Forelimb muscle (tissue), 1 donor: ENCODE results near the gene KCTD16. TPM values are rescaled to one million over a fixed set of nuclear protein-coding genes. Genes with fewer than 3 reads are reported as not detected.

Experiments used
- DNase-seq: peaks from one replicate; pipeline ENCODE4 v3.0.0-alpha.2; 2013; ENCODE audit warnings: low read depth
- polyA plus RNA-seq: library from polyadenylated mRNA; unstranded; fragments of 120-200 nt; gene quantifications from one replicate; pipeline ENCODE4 v1.2.1, GENCODE V29; 2013; ENCODE audit not compliant: insufficient read length

The KCTD16 gene
- polyA plus RNA-seq, 1 donor: 0.10 TPM

DNA sequence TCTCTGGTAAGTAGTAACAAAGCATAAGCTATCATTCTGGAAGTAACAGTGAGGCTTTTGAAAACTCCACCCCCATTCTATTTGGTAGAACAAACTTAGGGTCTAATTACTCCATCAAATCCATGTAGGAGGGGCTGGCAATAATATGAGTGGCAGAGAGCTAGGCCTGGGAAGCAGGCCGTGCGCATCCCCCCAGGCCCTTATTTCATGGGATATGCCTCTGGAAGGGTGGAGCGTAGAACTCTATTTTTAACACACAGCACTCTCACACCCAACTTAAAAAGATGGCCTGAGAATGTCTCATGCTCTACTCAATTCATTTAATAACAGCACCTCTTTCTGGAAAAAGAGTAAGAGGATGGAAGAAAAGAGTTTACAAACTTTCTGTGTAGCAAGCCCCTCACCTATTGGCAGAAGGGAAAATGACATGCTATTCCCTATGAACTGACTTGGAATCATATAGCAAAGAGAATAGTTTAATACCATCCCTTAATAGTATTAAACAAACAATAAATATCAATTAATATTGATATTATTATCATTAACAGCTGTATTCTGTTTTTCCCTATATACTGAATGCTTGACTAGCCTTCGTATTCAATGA, 233.2 kb downstream of the KCTD16 start:
- DNase-seq: no peak

DNA sequence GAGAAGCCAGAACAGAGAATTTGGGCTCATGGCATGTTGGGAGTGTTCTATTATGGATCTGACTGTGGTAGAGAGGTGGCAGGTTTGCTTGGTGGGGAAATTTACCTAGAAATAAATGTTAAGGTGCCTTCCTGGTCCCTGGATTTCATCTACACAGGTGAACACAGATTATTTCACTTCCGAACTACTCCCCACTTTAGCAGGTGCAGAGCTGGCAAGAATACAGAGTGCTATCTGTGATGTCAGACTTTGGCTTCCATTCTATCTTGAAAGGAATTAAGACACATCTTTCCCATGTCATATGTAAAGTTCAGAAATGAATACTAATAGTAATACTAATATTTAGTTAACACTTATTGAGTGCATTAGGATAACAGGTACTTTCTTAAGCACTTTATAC, 234.0 kb downstream of the KCTD16 start:
- no peak for DNase-seq

DNA sequence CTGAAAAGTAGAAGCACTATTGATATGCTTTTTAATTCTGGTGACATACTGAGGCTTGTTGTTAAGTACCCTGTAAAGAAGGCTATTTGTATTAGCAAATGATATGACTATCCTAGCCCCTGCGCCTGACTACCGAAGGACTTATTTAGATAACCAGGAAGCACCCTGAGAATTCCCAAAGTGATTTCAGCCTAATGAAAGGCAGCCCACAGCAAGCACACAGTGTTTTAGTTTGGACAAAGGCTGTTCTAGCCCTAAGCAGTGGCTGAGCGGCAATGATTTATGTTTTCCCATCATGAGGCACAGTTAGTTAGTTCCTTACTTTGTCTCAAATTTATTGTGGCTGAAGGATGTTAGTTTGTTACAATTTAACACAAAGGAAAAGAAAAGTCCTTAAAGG, 235.3 kb downstream of the KCTD16 start:
- no peak for DNase-seq

DNA sequence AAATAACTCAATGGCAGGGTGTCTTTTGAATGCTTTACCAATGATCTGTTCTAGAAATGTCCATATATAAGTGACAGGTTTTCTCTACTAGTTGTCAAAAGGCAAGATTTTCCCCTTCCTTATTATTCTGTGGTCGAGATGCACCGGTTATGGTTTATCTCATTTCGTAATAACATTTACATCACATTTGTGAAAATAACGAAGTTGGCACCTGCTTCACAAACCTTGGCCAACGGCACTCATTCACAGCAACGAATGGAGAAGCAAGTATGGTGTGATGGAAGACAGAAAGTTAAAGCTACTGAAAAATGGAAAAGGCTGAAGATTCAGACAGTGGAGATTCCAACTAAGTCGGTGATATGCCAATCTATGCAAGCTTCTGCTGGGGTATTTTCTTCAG, 235.8 kb downstream of the KCTD16 start:
- no peak for DNase-seq

DNA sequence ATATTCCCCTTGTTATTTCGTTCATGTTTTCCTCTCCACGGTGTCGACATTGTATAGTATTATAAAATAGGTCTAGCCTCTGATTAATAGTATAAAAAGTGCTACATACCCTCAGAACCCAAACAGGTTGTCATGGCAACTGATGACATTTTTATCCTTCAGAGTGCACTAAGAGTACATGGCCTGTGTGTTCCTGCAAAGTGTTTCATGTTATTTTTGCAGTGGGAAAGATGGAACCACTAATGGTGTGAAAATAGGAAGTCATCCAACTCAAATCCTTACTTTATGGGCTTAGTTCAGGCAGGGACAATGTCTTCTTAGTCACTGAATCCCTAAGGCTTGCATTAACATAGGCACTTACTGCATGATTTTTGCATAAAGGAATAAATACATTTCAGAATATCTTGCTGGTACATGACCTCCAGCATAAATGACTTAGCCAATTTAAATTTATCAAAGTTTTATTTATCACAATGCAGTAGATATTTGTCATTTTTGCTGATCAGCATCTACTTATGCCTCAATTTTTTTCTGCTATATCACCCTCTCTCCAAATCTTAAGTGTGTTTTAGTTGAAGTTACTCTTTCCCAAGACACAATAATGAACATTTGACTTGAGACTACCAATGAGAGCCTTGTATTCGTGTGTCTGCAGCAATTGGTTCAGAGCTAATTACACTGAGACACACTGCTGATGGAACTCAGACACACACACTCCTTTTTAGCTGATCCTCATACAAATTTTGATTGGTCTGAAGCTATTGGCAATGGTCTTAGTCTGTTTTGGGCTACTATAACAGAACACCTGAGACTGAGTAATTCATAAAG, 243.7 kb downstream of the KCTD16 start:
- DNase-seq: no peak

DNA sequence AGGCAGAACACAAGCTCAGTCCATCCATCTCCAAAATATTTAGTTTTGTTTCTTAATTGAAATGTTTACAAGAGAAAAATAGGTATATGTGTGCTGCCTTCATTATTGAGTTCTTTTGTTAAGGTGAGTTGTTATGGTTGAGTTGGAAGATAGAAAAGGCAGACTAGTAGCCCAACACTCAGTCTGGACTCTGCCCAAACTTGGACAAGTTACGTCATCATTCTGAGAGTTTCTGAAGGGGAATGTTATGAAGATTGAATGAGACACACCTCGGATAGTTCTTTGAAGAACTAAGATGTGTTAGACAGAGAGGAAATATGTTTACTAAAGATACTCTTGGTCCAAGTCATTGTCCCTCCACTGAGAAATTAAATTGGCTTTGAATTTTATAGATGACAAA, 245.5 kb downstream of the KCTD16 start:
- DNase-seq: no peak

DNA sequence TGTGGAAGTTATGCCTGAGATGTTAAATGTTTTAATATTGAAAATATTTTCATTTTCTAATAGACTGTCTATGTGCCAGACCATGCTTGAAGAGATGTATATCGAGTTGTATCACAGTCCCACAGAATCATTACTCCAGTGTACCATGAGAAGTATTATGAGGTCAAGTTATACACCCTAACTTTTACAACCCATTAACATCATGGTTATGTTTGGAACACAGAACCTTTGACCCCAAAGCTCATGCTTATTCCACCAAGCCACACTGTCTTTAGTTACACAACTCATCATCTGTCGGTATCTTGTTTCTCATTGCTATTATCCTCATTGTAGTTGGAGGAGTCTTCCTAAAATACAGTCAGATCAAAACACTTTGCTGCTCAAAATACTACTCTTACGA, 248.0 kb downstream of the KCTD16 start:
- no peak for DNase-seq

DNA sequence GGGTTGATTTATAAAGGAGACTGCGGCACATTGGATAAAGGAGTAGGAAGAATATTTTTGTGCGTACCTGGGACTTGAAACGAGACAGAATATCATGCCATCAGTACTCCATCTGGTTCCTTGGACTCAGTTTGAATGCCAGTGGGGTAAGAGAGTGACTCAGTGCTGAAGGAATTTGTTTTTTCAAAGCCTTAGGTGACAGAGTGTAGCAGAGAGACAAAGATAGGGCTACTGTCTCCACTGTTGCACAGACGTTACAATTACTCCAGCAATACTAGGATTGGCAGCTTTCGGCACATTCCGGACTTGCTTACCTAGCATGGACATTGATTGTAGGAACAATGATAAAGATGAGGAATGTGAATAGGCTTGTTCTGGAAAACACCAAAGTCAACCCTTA, 250.7 kb downstream of the KCTD16 start:
- no peak for DNase-seq

DNA sequence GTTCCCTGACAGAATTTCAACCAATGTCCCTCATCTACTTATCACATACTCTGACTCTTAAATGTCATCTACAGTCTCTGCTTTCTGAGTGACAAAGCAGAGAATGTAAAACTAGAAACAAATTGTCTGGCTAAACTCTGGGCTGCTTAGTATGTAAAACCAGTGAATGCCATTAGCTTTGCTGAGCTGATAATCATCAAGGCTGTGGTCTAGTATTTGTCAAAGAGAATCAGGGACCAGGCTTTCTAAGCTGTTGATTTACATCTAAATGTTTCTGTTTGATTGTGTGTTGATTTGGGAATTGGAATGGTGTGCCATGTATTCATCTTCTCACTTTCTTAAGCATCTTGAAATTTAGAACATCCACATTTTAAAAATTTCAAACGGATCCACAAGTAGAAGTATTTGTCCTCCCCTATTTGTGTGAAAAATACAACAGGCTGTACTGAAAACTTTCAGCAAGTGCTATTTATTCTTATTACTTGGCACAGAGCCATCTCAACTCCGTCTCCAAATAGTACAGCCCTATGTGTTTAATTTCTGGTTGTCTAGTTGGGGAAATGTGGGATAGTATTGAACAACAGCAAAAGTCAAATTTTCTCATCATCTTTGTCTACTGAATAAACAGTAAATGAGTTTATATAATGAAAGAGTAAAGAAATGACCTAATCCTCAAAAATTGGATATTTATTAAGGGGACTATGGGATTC, 251.5 kb downstream of the KCTD16 start:
- DNase-seq: peak; percentile 5

DNA sequence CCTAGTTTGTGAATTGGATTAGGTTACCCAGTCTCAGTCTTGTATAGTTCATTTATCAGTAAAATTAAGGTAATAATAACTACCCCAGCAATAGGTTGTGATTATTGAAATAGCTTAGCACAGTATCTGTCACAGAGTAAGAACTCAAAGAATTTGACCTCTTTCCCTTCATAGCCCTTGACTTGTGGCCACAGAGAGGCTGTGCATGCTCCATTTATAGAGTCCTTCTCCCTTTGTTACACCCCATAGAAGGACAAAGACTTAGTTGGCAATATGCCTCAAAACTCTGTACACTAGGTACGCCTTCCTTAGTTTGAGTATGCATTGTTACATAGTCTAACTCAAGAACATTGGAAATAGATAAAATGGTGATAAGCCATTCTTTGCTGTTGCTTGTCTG, 257.2 kb downstream of the KCTD16 start:
- DNase-seq: no peak

DNA sequence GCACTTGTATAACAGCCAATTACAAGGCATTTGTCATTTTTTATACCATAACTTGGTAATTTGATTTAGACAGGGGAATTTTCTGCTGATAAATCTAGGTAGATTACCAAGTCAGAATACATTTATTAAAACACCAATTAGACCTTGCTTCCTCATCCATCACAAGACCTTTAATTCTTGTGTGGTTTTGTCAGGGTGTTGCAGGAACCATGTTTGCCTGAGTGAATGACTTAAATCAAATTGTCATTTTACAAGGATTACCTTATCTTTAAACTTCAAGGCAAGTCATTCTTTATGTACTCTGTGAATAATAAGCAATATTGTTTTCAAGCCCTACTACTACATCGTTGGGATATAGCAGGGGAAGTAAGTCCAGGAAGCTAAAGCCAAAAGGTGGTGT, 257.7 kb downstream of the KCTD16 start:
- DNase-seq: no peak

DNA sequence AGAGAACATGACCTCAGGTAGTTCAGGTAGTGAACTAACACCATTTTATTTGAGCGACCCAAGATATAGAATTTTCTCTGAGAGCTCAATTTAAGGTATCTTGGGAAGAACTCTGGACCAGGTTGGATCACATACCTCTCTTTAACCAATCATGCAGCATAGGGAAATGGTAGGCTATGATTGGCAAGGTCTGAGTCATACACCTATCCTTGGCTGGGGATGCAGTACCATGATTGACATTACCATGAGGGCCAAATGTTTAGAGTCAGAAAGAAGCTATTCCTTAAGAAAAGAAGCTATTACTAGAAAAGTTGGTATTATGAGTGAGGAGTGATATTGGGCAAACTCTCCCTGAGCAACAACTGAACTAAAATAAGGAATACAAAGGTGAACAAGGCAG, 258.7 kb downstream of the KCTD16 start:
- no peak for DNase-seq

DNA sequence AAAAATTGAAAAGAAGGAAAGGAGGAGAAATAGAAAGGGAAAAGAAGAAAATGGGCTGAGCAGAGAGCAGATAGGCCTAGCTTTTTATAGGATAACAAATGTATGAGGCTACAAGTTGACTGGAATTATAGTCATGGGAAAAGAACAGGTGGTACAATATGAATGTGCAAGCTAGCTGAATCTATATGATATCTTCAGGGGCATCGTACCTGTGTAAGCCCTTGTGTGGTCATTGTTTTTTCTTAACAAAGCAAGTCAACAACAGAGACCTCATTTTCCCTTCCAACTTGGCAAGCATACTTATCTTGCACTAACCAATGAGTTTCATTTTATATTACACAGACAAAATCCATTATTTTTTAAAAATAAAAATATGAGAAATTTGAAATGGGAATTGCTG, 259.2 kb downstream of the KCTD16 start:
- no peak for DNase-seq

DNA sequence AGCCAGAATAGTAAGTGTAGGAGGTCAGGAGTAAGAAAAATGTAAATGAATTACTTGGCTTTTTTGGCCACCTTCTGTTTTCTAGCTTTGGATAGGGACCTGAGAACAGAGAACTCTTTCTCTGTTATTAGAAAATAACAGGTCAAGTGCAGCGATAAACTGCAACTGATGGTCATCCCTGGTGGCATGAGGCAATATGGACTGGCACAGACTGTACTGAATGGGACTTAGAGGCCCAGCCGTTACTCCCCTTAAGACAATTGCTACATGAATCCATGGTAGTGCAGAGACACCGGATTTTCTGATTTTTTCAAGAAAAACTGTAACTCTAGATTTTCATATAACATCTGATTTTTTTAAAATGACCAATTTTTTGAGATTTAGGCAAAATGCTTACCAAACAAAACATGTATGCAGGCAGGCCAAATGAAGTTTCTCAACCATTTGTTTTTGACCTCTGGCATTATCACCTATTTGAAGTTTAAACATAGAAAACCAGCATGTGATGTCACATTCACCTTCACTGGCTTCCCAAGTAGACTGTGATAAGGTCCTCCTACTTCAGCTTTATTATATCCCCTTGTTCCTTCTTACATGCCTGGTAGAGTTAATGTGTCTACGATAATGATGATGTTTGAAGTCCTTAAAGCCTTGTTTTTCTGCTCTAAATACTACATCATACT, 262.6 kb downstream of the KCTD16 start:
- no peak for DNase-seq

DNA sequence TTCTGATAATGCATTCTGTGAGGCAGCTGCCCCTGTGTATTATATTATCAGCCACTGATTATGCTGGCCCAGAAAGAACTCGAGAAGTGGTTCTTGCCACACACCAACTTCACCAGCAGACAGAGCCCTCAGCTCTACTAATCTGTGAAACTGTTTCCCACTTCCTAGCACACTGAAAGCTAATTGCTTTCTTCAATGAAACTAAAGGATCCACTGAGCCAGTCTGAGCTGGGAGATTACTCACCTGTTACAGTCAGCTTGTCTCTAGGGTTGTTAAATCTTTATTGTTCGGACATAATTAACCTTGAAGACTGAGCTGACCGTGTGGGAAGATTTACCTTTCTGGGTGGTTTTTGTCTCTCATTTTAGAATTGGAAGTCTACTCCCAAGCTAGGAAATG, 263.2 kb downstream of the KCTD16 start:
- no peak for DNase-seq

DNA sequence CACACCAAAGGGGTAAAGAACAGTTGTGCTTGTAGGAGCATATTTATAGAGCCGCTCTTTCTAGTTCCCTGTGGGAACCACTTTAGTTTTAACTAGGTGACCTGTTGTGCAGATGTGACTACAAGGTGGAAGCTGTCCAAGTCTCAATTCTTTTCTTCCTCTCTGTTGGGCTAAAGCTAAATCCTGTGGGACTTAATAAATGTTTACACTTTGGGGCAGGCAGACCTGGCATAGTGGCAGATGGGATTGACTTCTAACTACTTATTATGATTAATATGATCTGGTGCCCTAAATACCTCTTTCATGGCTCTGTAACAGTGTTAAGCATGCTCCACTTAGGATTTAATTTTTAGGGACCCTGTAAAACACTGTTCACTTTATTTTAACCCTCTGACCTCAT, 265.3 kb downstream of the KCTD16 start:
- DNase-seq: no peak

DNA sequence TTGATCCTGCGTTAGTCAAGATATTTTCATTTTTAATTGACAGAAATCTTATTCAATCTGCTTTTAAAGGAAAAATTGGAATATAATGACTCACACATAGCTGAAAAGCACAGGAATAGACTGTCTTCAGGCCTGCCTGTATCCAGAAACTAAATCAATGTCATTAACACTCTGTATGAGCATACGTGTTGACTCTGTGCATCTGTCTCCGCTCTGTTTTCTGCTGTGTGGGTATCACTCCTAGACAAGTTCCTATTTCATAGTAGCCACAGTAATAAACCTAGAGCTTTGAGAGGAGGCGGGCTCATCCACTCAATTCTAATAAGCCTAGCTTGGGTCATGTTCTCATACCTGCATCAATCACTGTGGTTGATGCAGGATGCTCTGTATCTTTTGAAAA, 267.6 kb downstream of the KCTD16 start:
- no peak for DNase-seq

DNA sequence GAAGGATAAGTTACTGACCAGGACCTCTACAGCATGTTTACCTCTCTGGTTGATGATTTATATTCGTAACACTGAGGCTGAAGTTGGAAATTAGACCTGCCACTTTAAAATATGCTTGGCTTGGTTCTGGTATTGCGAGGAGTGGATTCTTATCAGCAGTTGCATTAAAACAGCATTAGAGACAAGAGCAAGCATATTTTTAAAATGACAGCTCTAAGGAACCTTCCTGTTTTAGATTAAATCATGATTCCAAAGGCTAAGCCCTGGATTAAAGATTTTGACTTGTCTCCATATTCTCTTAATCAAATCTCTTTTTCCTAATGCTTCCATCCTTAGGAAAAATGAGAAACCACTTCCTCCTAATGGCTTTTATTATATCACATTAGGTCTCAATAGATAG, 277.8 kb downstream of the KCTD16 start:
- no peak for DNase-seq

DNA sequence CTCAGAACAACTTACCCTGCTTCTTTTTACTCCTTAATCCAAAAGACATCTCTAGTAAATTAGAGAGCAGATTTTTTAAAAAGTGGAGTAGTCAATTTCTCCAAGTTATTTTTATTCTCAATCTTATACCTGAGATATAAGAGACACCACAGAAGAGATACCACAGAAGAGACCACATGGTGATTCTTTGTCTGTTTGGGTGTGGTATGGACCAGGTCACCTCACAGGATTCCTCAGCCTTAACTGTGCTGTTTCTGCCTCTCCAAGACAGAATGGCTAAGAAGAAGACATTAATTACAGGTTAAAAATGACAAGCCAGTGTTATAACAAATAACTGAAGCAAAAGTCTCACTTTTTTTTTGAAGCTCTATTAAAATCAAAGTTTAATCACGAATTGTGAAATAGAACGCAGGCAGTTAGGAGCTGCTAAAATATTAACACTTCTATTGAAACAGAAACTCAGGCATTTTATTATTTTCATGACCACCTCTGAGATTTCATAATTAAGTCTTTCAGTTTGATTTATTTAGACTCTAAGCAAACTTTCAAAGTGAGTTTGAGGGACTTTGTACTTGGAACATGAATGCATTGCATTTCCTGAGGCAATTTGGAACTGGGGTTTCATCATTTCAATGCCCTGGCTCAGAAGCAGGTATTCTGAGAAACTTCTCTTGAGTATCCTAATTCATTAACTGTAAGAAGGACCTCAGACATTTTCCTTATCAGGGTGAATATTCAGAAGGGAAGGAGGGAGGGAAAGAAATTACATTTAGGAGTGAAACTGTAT, 280.7 kb downstream of the KCTD16 start:
- DNase-seq: no peak

DNA sequence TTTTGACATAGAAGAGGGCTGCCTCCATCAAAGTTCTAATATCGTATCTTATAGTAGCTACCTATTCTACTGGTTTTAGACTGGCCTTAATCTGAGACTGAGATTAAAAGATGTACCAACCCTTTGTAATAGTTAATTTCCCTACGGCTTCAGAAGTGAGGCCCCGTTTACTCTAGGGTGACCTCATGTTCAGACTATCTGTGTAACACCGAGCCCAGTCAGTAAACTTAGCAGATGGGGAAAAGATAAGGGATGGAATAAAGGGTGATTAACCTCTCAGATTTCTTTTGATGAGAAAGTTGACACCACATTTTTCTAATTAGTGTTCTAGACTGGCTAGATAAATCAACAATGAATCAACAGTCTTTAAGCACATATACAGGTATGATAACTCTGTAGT, 283.1 kb downstream of the KCTD16 start:
- DNase-seq: no peak

DNA sequence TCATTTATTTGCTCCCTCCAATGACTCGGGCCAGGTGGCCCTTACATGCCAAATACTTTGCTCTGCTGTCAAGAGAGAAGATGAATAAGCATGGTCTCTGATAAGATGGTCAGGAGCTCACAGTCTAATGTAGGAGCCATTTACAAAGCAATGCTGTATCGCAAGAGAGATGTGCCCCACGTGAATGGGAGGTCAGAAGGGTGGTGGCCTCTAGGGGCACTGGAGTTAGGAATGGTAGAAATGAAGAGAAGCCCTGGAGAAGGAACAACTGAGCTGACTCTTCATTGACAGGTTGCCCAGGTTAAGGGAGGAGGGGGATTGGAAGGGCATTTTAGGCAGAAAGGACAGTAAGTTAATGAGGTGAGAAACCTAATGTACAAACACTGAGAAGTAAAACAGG, 286.5 kb downstream of the KCTD16 start:
- DNase-seq: no peak

DNA sequence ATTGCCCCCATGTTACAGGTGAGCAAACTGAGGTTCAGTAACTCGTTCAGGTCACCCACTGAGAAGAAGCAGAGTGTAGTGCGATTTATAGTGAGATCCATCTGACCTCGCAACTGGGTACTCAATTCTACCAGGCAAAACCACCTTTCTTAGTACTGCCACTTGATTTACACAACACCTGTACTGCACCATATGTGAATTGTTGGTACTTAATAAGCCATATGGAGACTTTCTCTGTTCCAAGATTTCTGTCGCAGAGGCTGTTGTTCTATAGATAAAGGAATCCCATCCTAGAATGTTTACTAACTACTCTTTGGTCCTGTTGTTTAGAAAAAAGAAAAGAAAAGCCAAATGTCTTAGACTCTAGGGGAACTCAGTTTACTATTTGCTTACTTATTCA, 287.5 kb downstream of the KCTD16 start:
- no peak for DNase-seq
